ENCODE results near the gene CSMD2.

CSMD2 gene

GRCh38 chr1:34007760-34008159 lies 157.3 kb downstream of the CSMD2 start:
- in situ Hi-C loops (cut with MboI; ENCODE audit: low sequenced_read_pairs), result no loop called here
- H3K4me3 ChIP-seq, result no peak overlapping the region
- H3K36me3 ChIP-seq (replicated peaks), result no peaks in the 10 kb centered on the region
- no peak for DNase-seq (ENCODE audit: low spot score in 2 of 2)
- no peaks in the 10 kb centered on the region for H3K4me1 ChIP-seq
- H3K9me3 ChIP-seq, result no peaks in the 10 kb centered on the region
- H3K27me3 ChIP-seq (ENCODE audit: low read depth), result no peaks in the 10 kb centered on the region

- in situ Hi-C loops (cut with MboI; ENCODE audit: low sequenced_read_pairs), result no loop called here
- no peak for DNase-seq (ENCODE audit: low spot score in 2 of 2)
- Histone ChIP-seq H3K4me3 (no peak overlapping the region), H3K9me3 (no peaks in the 10 kb centered on the region), H3K27me3 (ENCODE audit: low read depth) (no peaks in the 10 kb centered on the region), H3K4me1 (no peaks in the 10 kb centered on the region), H3K36me3 (replicated peaks) (no peaks in the 10 kb centered on the region)
Measured at GRCh38 chr1:34005309-34005708, 159.7 kb downstream of the CSMD2 start.

GRCh38 chr1:34002810-34003209 lies 162.2 kb downstream of the CSMD2 start:
- no peaks in the 10 kb centered on the region for H3K36me3 ChIP-seq (replicated peaks)
- DNase-seq (ENCODE audit: low spot score in 2 of 2), result no peak
- H3K4me3 ChIP-seq, result no peak overlapping the region
- H3K4me1 ChIP-seq, result no peaks in the 10 kb centered on the region
- in situ Hi-C loops (cut with MboI; ENCODE audit: low sequenced_read_pairs), result no loop called here
- H3K27me3 ChIP-seq (ENCODE audit: low read depth), result no peaks in the 10 kb centered on the region
- no peaks in the 10 kb centered on the region for H3K9me3 ChIP-seq

GRCh38 chr1:33997127-33998036 lies 167.6 kb downstream of the CSMD2 start:
- no peak overlapping the region for H3K4me3 ChIP-seq
- no peaks in the 10 kb centered on the region for H3K27me3 ChIP-seq (ENCODE audit: low read depth)
- DNase-seq (ENCODE audit: low spot score in 2 of 2), result no peak
- in situ Hi-C loops (cut with MboI; ENCODE audit: low sequenced_read_pairs), result no loop called here
- no peaks in the 10 kb centered on the region for H3K36me3 ChIP-seq (replicated peaks)
- H3K4me1 ChIP-seq, result no peaks in the 10 kb centered on the region
- H3K9me3 ChIP-seq, result no peaks in the 10 kb centered on the region

- H3K9me3 ChIP-seq, result no peaks in the 10 kb centered on the region
- no peak overlapping the region for H3K4me3 ChIP-seq
- no peaks in the 10 kb centered on the region for H3K36me3 ChIP-seq (replicated peaks)
- H3K27me3 ChIP-seq (ENCODE audit: low read depth), result no peaks in the 10 kb centered on the region
- in situ Hi-C loops (cut with MboI; ENCODE audit: low sequenced_read_pairs), result no loop called here
- no peaks in the 10 kb centered on the region for H3K4me1 ChIP-seq
- DNase-seq (ENCODE audit: low spot score in 2 of 2), result no peak
Measured at GRCh38 chr1:33996281-33996680, 168.7 kb downstream of the CSMD2 start.

- Histone ChIP-seq H3K4me1 (no peaks in the 10 kb centered on the region), H3K36me3 (replicated peaks) (no peaks in the 10 kb centered on the region), H3K27me3 (ENCODE audit: low read depth) (no peaks in the 10 kb centered on the region), H3K4me3 (no peak overlapping the region), H3K9me3 (no peaks in the 10 kb centered on the region)
- DNase-seq (ENCODE audit: low spot score in 2 of 2), result no peak
- in situ Hi-C loops (cut with MboI; ENCODE audit: low sequenced_read_pairs), result no loop called here
Measured at GRCh38 chr1:33993301-33993700, 171.7 kb downstream of the CSMD2 start.

GRCh38 chr1:33990281-33990680 lies 174.7 kb downstream of the CSMD2 start:
- Histone ChIP-seq H3K27me3 (ENCODE audit: low read depth) (no peaks in the 10 kb centered on the region), H3K9me3 (no peaks in the 10 kb centered on the region), H3K36me3 (replicated peaks) (no peaks in the 10 kb centered on the region), H3K4me1 (no peaks in the 10 kb centered on the region), H3K4me3 (no peak overlapping the region)
- in situ Hi-C loops (cut with MboI; ENCODE audit: low sequenced_read_pairs), result no loop called here
- no peak for DNase-seq (ENCODE audit: low spot score in 2 of 2)

- H3K36me3 ChIP-seq (replicated peaks), result no peaks in the 10 kb centered on the region
- H3K27me3 ChIP-seq (ENCODE audit: low read depth), result no peaks in the 10 kb centered on the region
- in situ Hi-C loops (cut with MboI; ENCODE audit: low sequenced_read_pairs), result no loop called here
- DNase-seq (ENCODE audit: low spot score in 2 of 2), result no peak
- H3K4me1 ChIP-seq, result no peaks in the 10 kb centered on the region
- H3K4me3 ChIP-seq, result no peak overlapping the region
- no peaks in the 10 kb centered on the region for H3K9me3 ChIP-seq
Measured at GRCh38 chr1:33988161-33988560, 176.9 kb downstream of the CSMD2 start.

GRCh38 chr1:33986390-33987095 lies 178.5 kb downstream of the CSMD2 start:
- Histone ChIP-seq H3K4me3 (no peak overlapping the region), H3K4me1 (no peaks in the 10 kb centered on the region), H3K9me3 (no peaks in the 10 kb centered on the region), H3K36me3 (replicated peaks) (no peaks in the 10 kb centered on the region), H3K27me3 (ENCODE audit: low read depth) (no peaks in the 10 kb centered on the region)
- in situ Hi-C loops (cut with MboI; ENCODE audit: low sequenced_read_pairs), result no loop called here
- no peak for DNase-seq (ENCODE audit: low spot score in 2 of 2)

- DNase-seq (ENCODE audit: low spot score in 2 of 2), result no peak
- Histone ChIP-seq H3K4me3 (no peak overlapping the region), H3K27me3 (ENCODE audit: low read depth) (no peaks in the 10 kb centered on the region), H3K36me3 (replicated peaks) (no peaks in the 10 kb centered on the region), H3K9me3 (no peaks in the 10 kb centered on the region), H3K4me1 (no peaks in the 10 kb centered on the region)
- in situ Hi-C loops (cut with MboI; ENCODE audit: low sequenced_read_pairs), result no loop called here
Measured at GRCh38 chr1:33985656-33986055, 179.4 kb downstream of the CSMD2 start.

GRCh38 chr1:33984906-33985565 lies 180.0 kb downstream of the CSMD2 start:
- in situ Hi-C loops (cut with MboI; ENCODE audit: low sequenced_read_pairs), result no loop called here
- no peak for DNase-seq (ENCODE audit: low spot score in 2 of 2)
- Histone ChIP-seq H3K4me1 (no peaks in the 10 kb centered on the region), H3K36me3 (replicated peaks) (no peaks in the 10 kb centered on the region), H3K4me3 (no peak overlapping the region), H3K27me3 (ENCODE audit: low read depth) (no peaks in the 10 kb centered on the region), H3K9me3 (no peaks in the 10 kb centered on the region)

- Histone ChIP-seq H3K4me3 (no peak overlapping the region), H3K27me3 (ENCODE audit: low read depth) (no peaks in the 10 kb centered on the region), H3K36me3 (replicated peaks) (no peaks in the 10 kb centered on the region), H3K4me1 (no peaks in the 10 kb centered on the region), H3K9me3 (no peaks in the 10 kb centered on the region)
- in situ Hi-C loops (cut with MboI; ENCODE audit: low sequenced_read_pairs), result no loop called here
- DNase-seq (ENCODE audit: low spot score in 2 of 2), result no peak
Measured at GRCh38 chr1:33982419-33982818, 182.6 kb downstream of the CSMD2 start.

GRCh38 chr1:33979341-33979740 lies 185.7 kb downstream of the CSMD2 start:
- in situ Hi-C loops (cut with MboI; ENCODE audit: low sequenced_read_pairs), result no loop called here
- H3K4me1 ChIP-seq, result no peaks in the 10 kb centered on the region
- no peaks in the 10 kb centered on the region for H3K27me3 ChIP-seq (ENCODE audit: low read depth)
- H3K4me3 ChIP-seq, result no peak overlapping the region
- no peaks in the 10 kb centered on the region for H3K36me3 ChIP-seq (replicated peaks)
- H3K9me3 ChIP-seq, result no peaks in the 10 kb centered on the region
- DNase-seq (ENCODE audit: low spot score in 2 of 2), result no peak

- H3K9me3 ChIP-seq, result no peaks in the 10 kb centered on the region
- no peaks in the 10 kb centered on the region for H3K4me1 ChIP-seq
- no peaks in the 10 kb centered on the region for H3K27me3 ChIP-seq (ENCODE audit: low read depth)
- H3K4me3 ChIP-seq, result no peak overlapping the region
- H3K36me3 ChIP-seq (replicated peaks), result no peaks in the 10 kb centered on the region
- no peak for DNase-seq (ENCODE audit: low spot score in 2 of 2)
- in situ Hi-C loops (cut with MboI; ENCODE audit: low sequenced_read_pairs), result no loop called here
Measured at GRCh38 chr1:33975961-33976360, 189.1 kb downstream of the CSMD2 start.
